ENCODE measurements around the gene PEX7.
A peak's percentile ranks its signal among the peaks of the same experiment; 100 is the strongest.
"Not testable (repeated sequence)": the region's sequence is repeated elsewhere in the genome, so short reads cannot be mapped to it uniquely, and the experiment has no call there.

Gene PEX7

GRCh38 chr6:136812174-136812573, 10.2 kb upstream of the PEX7 start:
- H3K9me3 ChIP-seq (ENCODE audit: low read depth, low read length), result no peaks in the 10 kb centered on the region
- no peak for DNase-seq (ENCODE audit: low read depth, low spot score)
- no peak overlapping the region for H3K4me3 ChIP-seq
- TF ChIP-seq FOXP2 (optimal IDR thresholded peaks at IDR 0.05; ENCODE audit: control extremely low read depth, extremely low read length, insufficient read depth), result no peak
- no peak for TF ChIP-seq EZH2 (IDR thresholded peaks at IDR 0.05)
- TF ChIP-seq POLR2AphosphoS5 (IDR thresholded peaks at IDR 0.05; ENCODE audit: borderline replicate concordance, low read depth, low read length), result no peak
- H3K9ac ChIP-seq (ENCODE audit: insufficient read length), result no peak overlapping the region
- H3K27ac ChIP-seq, result no peak overlapping the region
- H3K36me3 ChIP-seq (ENCODE audit: insufficient read depth, low read length), result no peaks in the 10 kb centered on the region

- not testable (repeated sequence) for H3K9me3 ChIP-seq (ENCODE audit: low read depth, low read length); H3K9ac ChIP-seq (ENCODE audit: insufficient read length); H3K36me3 ChIP-seq (ENCODE audit: insufficient read depth, low read length); H3K4me3 ChIP-seq; DNase-seq (ENCODE audit: low read depth, low spot score); H3K27ac ChIP-seq
Measured at GRCh38 chr6:136815608-136816007, 6.8 kb upstream of the PEX7 start.

DNA sequence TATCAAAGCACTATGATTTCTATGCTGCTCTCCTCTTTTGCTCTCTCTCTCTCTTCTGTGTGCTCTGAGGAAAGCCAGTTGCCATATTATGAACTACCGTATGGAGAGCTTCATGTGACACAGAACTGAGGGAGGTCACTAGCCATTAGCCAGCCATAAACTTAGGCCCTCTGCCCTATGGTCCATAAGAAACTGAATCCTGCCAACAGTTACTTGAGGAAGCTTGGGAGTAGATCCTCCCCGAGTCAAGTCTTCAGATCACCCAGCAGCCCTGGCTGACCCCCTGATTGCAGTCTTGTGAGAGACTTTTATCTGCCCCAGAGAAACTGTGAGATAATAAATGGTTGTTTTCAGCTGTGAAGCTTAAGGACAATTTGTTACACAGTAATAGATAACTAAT, 5.7 kb upstream of the PEX7 start:
- no peak for DNase-seq (ENCODE audit: low read depth, low spot score)
- H3K9ac ChIP-seq (ENCODE audit: insufficient read length), result no peak overlapping the region
- H3K27ac ChIP-seq, result no peak overlapping the region
- H3K4me3 ChIP-seq, result no peak overlapping the region
- H3K9me3 ChIP-seq (ENCODE audit: low read depth, low read length), result no peaks in the 10 kb centered on the region
- TF ChIP-seq EZH2 (IDR thresholded peaks at IDR 0.05) (no peak), FOXP2 (optimal IDR thresholded peaks at IDR 0.05; ENCODE audit: control extremely low read depth, extremely low read length, insufficient read depth) (no peak), POLR2AphosphoS5 (IDR thresholded peaks at IDR 0.05; ENCODE audit: borderline replicate concordance, low read depth, low read length) (no peak)
- no peaks in the 10 kb centered on the region for H3K36me3 ChIP-seq (ENCODE audit: insufficient read depth, low read length)

DNA sequence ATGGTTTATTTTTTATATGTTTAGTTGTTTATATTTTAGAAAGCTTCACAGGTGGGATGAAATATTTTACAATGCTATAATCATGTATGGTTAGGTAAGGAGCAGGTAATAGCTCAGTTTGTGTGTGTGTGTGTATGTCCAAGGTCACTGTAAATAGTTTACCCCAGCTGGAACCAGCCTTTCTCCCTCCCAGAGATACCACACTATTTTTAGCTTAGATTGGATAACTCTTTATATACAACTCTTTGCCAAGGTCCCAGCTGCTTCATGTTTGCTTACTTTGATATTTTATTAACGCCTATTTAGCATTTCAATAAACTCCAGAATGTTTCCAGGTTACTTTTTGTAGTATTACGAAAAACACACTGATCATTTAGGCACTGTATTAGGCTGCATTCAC, 1.8 kb upstream of the PEX7 start:
- Histone ChIP-seq H3K9me3 (ENCODE audit: low read depth, low read length) (no peaks in the 10 kb centered on the region), H3K27ac (no peak overlapping the region), H3K9ac (ENCODE audit: insufficient read length) (no peak overlapping the region), H3K4me3 (no peak overlapping the region), H3K36me3 (ENCODE audit: insufficient read depth, low read length) (0 out of 2 replicates have a peak, but pooled peaks cover 2% of the 10 kb centered on the region)
- TF ChIP-seq EZH2 (IDR thresholded peaks at IDR 0.05) (no peak), POLR2AphosphoS5 (IDR thresholded peaks at IDR 0.05; ENCODE audit: borderline replicate concordance, low read depth, low read length) (no peak), FOXP2 (optimal IDR thresholded peaks at IDR 0.05; ENCODE audit: control extremely low read depth, extremely low read length, insufficient read depth) (no peak)
- DNase-seq (ENCODE audit: low read depth, low spot score), result no peak

DNA sequence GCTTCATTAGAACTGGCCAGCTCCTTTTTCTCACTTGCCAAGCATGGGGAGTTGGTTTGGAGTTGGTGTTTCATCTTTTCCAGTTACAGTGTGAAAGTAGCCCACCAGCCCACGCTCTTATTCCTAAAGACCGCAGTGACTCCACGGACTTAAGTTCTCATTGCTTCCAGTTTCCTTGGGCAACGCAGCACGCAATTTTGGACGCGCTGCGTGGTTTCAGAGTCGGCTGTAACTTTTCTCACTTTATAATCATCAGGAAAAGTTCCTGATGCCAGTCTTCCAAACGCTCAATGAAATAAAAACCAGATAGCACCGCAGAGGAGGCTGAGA, 381 bp upstream of the PEX7 start:
- Histone ChIP-seq H3K36me3 (ENCODE audit: insufficient read depth, low read length) (peaks cover 12% of the 10 kb centered on the region), H3K4me3 (peak overlapping the region; percentile 97), H3K27ac (no peak overlapping the region; the same call in 1 of the 2 replicates), H3K9ac (ENCODE audit: insufficient read length) (peak overlapping the region; percentile 91), H3K9me3 (ENCODE audit: low read depth, low read length) (no peaks in the 10 kb centered on the region)
- no peak for DNase-seq (ENCODE audit: low read depth, low spot score)
- TF ChIP-seq FOXP2 (optimal IDR thresholded peaks at IDR 0.05; ENCODE audit: control extremely low read depth, extremely low read length, insufficient read depth) (no peak), POLR2AphosphoS5 (IDR thresholded peaks at IDR 0.05; ENCODE audit: borderline replicate concordance, low read depth, low read length) (no peak), EZH2 (IDR thresholded peaks at IDR 0.05) (no peak)

DNA sequence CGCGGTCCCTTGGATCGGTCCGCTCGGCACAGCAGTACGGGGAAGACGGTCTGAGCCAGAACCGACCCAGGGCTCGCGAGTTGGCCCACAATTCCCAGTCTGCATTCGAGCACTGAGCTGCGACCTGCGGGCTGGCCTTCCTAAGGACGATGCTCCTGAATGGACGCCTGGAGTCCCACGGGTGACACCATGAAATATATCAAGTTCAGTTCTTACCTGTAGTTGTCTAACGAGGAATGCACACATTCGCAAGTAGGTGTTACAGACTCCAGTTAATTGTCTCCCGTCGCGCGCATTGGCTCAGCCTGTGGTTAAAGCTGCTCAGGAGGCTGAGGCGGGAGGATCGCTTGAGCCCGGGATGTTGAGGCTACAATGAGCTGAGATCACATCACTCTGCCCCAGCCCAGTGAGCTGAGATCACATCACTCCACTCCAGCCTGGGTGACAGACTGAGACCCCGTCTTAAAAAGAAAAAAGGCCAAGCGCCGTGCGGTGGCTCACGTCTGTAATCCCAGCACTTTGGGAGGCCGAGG, 802 bp downstream of the PEX7 start:
- TF ChIP-seq POLR2AphosphoS5 (IDR thresholded peaks at IDR 0.05; ENCODE audit: borderline replicate concordance, low read depth, low read length), result no peak
- no peak for TF ChIP-seq EZH2 (IDR thresholded peaks at IDR 0.05)
- TF ChIP-seq FOXP2 (optimal IDR thresholded peaks at IDR 0.05; ENCODE audit: control extremely low read depth, extremely low read length, insufficient read depth), result no peak
- Histone ChIP-seq H3K9me3 (ENCODE audit: low read depth, low read length) (no peaks in the 10 kb centered on the region), H3K36me3 (ENCODE audit: insufficient read depth, low read length) (peaks cover 14% of the 10 kb centered on the region), H3K27ac (no peak overlapping the region), H3K9ac (ENCODE audit: insufficient read length) (peak overlapping the region; percentile 91), H3K4me3 (peak overlapping the region; percentile 97)
- DNase-seq (ENCODE audit: low read depth, low spot score), result no peak

GRCh38 chr6:136826216-136826615, 3.8 kb downstream of the PEX7 start:
- Histone ChIP-seq H3K36me3 (ENCODE audit: insufficient read depth, low read length) (peaks cover 45% of the 10 kb centered on the region), H3K9me3 (ENCODE audit: low read depth, low read length) (no peaks in the 10 kb centered on the region), H3K27ac (no peak overlapping the region), H3K4me3 (no peak overlapping the region), H3K9ac (ENCODE audit: insufficient read length) (no peak overlapping the region)
- DNase-seq (ENCODE audit: low read depth, low spot score), result no peak
- TF ChIP-seq POLR2AphosphoS5 (IDR thresholded peaks at IDR 0.05; ENCODE audit: borderline replicate concordance, low read depth, low read length) (no peak), EZH2 (IDR thresholded peaks at IDR 0.05) (no peak), FOXP2 (optimal IDR thresholded peaks at IDR 0.05; ENCODE audit: control extremely low read depth, extremely low read length, insufficient read depth) (no peak)

DNA sequence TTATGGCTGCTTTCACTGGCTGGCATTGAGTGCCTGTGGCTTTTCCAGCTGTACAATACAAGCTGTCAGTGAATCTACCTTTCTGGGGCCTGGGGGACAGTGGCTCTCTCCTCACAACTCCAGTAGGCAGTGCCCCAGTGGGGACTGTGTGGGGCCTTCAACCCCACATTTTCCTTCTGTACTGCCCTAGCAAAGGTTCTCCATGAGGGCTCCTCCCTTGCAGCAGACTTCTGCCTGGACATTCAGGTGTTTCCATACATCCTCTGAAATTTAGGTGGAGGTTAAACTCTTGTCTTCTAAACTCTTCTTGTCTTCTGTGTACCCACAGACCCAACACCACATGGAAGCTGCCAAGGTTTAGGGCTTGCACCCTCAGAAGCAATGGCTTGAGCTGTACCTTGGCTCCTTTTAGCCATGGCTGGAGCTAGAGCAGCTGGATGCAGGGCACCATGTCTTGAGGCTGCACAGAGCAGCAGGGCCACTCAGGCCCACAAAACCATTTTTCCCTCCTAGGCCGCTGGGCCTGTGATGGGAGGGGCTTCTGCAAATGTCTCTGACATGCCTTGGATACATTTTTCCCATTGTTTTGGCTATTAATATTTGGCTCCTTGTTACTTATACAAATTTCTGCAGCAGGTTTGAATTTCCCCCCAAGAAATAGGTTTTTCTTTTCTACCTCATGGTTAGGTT, 9.6 kb downstream of the PEX7 start:
- Histone ChIP-seq H3K4me3 (no peak overlapping the region), H3K9ac (ENCODE audit: insufficient read length) (no peak overlapping the region), H3K9me3 (ENCODE audit: low read depth, low read length) (no peaks in the 10 kb centered on the region; the same call in 1 of the 2 replicates), H3K27ac (no peak overlapping the region), H3K36me3 (ENCODE audit: insufficient read depth, low read length) (peaks cover 63% of the 10 kb centered on the region)
- TF ChIP-seq EZH2 (IDR thresholded peaks at IDR 0.05) (no peak), FOXP2 (optimal IDR thresholded peaks at IDR 0.05; ENCODE audit: control extremely low read depth, extremely low read length, insufficient read depth) (no peak), POLR2AphosphoS5 (IDR thresholded peaks at IDR 0.05; ENCODE audit: borderline replicate concordance, low read depth, low read length) (no peak)
- DNase-seq (ENCODE audit: low read depth, low spot score), result no peak

All from SK-N-MC (cell line).